Gastroesophageal sphincter (tissue), 3 donors: ENCODE data around the gene FOXN1.

Experiments
- CTCF ChIP-seq, 4 experiments: fragments of 200-600 bp in 2 of 4; fragments of 450-650 bp in 2 of 4; sonication (generic) in 1 of 4; IDR thresholded peaks; one replicate each; pipeline ENCODE4 v1.5.1; 2017 to 2019; ENCODE audit warnings: antibody characterized with exemption in 4 of 4, mild to moderate bottlenecking in 2 of 4, moderate library complexity in 2 of 4
- POLR2A ChIP-seq, 2 donors: fragments of 450-650 bp; IDR thresholded peaks; one replicate each; pipeline ENCODE4 v1.6.1; 2017; ENCODE audit warnings: antibody characterized with exemption in 2 of 2, mild to moderate bottlenecking in 2 of 2, moderate library complexity in 1 of 2

GRCh38 chr17:28509789-28510188 lies 3.6 kb downstream of the FOXN1 start:
- TF ChIP-seq CTCF (IDR thresholded peaks at IDR 0.05) (no peak), POLR2A (IDR thresholded peaks at IDR 0.05) (no peak)
